T-helper 22 cell (primary cell): ENCODE data around the gene VKORC1L1.
"Not testable (repeated sequence)": the region's sequence is repeated elsewhere in the genome, so short reads cannot be mapped to it uniquely, and the experiment has no call there.

Source experiments
- DNase-seq: peaks from one replicate; pipeline ENCODE4 v3.0.0-alpha.2; 2020; ENCODE audit warnings: low read depth

The VKORC1L1 gene

GRCh38 chr7:65885533-65885932 lies 12.7 kb downstream of the VKORC1L1 start:
- not testable (repeated sequence) for DNase-seq

GRCh38 chr7:65888434-65889156 lies 15.7 kb downstream of the VKORC1L1 start:
- not testable (repeated sequence) for DNase-seq

GRCh38 chr7:65889722-65890121 lies 16.8 kb downstream of the VKORC1L1 start:
- DNase-seq = not testable (repeated sequence)

- no peak for DNase-seq
These were observed 19.3 kb downstream of the VKORC1L1 start for GRCh38 chr7:65892161-65892560.

- no peak for DNase-seq
These were observed 20.0 kb downstream of the VKORC1L1 start for GRCh38 chr7:65892835-65893234.

- no peak for DNase-seq
These were observed 23.5 kb downstream of the VKORC1L1 start for GRCh38 chr7:65896279-65896870.

GRCh38 chr7:65897289-65897688 lies 24.4 kb downstream of the VKORC1L1 start:
- DNase-seq = not testable (repeated sequence)

GRCh38 chr7:65898677-65899447 lies 26.0 kb downstream of the VKORC1L1 start:
- not testable (repeated sequence) for DNase-seq

GRCh38 chr7:65902306-65902705 lies 29.4 kb downstream of the VKORC1L1 start:
- no peak for DNase-seq

- DNase-seq = no peak
These were observed 34.8 kb downstream of the VKORC1L1 start for GRCh38 chr7:65907501-65908198.

GRCh38 chr7:65910237-65910636 lies 37.4 kb downstream of the VKORC1L1 start:
- no peak for DNase-seq

GRCh38 chr7:65912237-65912636 lies 39.4 kb downstream of the VKORC1L1 start:
- no peak for DNase-seq

- no peak for DNase-seq
These were observed 43.2 kb downstream of the VKORC1L1 start for GRCh38 chr7:65915921-65916657.

- no peak for DNase-seq
These were observed 50.4 kb downstream of the VKORC1L1 start for GRCh38 chr7:65923316-65923715.

GRCh38 chr7:65924193-65924592 lies 51.3 kb downstream of the VKORC1L1 start:
- no peak for DNase-seq

GRCh38 chr7:65925040-65925439 lies 52.2 kb downstream of the VKORC1L1 start:
- no peak for DNase-seq

GRCh38 chr7:65926588-65926987 lies 53.7 kb downstream of the VKORC1L1 start:
- DNase-seq = no peak

GRCh38 chr7:65927489-65928448 lies 54.9 kb downstream of the VKORC1L1 start:
- no peak for DNase-seq

- DNase-seq = no peak
These were observed 58.8 kb downstream of the VKORC1L1 start for GRCh38 chr7:65931685-65932084.

GRCh38 chr7:65937296-65937695 lies 64.4 kb downstream of the VKORC1L1 start:
- DNase-seq = no peak
